ENCODE measurements around the gene SLC17A5.
"Not testable (repeated sequence)": the region's sequence is repeated elsewhere in the genome, so short reads cannot be mapped to it uniquely, and the experiment has no call there.

Gene SLC17A5

DNA sequence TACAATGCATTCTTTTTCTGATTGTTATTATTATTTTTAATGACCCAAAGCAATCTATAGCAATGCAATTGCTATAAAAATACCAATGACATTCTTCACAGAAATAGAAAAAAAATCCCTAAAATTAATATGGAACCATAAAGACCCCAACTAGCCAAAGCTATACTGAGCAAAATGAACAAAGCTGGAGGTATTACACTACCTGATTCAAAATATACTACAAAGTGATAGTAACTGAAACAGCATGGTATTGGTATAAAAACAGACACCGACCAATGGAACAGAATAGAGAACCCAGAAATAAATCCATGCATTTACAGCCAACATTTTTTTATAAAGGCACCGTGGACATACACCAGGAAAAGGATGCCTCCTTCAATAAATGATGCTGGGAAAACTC lies 72.5 kb downstream of the SLC17A5 start:
- in situ Hi-C loops (cut with HindIII; ENCODE audit: low pct_ligation_motif_present, low sequenced_read_pairs): no loop called here
- TF ChIP-seq, protein P1, sequence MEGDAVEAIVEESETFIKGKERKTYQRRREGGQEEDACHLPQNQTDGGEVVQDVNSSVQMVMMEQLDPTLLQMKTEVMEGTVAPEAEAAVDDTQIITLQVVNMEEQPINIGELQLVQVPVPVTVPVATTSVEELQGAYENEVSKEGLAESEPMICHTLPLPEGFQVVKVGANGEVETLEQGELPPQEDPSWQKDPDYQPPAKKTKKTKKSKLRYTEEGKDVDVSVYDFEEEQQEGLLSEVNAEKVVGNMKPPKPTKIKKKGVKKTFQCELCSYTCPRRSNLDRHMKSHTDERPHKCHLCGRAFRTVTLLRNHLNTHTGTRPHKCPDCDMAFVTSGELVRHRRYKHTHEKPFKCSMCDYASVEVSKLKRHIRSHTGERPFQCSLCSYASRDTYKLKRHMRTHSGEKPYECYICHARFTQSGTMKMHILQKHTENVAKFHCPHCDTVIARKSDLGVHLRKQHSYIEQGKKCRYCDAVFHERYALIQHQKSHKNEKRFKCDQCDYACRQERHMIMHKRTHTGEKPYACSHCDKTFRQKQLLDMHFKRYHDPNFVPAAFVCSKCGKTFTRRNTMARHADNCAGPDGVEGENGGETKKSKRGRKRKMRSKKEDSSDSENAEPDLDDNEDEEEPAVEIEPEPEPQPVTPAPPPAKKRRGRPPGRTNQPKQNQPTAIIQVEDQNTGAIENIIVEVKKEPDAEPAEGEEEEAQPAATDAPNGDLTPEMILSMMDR (IDR thresholded peaks at IDR 0.05; ENCODE audit: low read depth, low read length, missing control alignments): no peak
- Histone ChIP-seq H3K27ac (peak overlapping the region; percentile 93), H3K27me3 (replicated peaks) (no peaks in the 10 kb centered on the region), H3K36me3 (replicated peaks) (no peaks in the 10 kb centered on the region), H3K4me3 (ENCODE audit: low read depth, low read length) (no peak overlapping the region)
- no peak for DNase-seq

DNA sequence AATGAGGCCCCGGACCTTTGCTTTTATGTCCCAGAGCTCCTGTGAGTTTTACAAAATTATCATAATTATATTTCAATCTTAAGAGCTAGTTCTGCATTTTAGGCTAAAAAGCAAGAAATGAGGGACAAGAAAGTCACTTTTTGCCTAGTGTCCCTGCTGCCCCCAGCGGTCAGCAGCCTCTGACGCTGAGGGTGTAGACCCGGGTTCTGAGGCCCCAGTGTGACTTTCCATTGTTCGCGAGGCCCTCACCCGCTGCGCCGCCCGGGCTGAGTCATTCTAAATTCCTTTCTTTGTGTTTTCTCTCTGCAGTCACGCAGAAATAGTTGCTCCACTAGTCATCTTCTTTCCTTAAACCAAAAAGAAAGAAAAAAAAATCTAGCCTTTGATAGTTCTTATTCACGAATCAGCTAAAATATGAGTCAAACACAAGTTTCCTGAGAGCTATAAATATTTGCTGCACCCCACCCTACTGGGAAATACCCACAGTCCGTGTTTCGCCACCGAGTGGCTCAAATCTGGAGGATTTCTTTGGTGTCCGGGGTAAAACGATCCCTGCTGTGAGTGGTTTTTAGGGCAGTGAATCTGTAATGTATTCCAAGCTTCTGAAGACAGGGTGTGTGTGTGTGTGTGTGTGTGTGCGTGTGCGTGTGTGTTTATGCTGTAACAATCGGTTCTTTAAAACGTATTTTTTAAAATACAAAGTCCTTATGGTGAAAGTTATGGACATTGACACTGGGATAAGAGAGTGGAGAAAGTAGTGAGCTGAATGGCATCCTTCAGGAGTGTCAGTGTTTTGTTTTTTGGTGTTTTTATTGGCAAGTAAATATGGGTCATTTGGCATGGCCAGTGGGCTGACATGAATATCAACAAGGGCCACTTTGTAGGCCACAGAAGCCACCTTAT lies 73.3 kb downstream of the SLC17A5 start:
- TF ChIP-seq, protein P1 (IDR thresholded peaks at IDR 0.05; ENCODE audit: low read depth, low read length, missing control alignments): peak; percentile 69
- no peaks in the 10 kb centered on the region for H3K36me3 ChIP-seq (replicated peaks)
- peak; percentile 97 for DNase-seq
- H3K27me3 ChIP-seq (replicated peaks): no peaks in the 10 kb centered on the region
- in situ Hi-C loops (cut with HindIII; ENCODE audit: low pct_ligation_motif_present, low sequenced_read_pairs): no loop called here
- H3K27ac ChIP-seq: peak overlapping the region; percentile 93
- peak overlapping the region; percentile 39 for H3K4me3 ChIP-seq (ENCODE audit: low read depth, low read length)

DNA sequence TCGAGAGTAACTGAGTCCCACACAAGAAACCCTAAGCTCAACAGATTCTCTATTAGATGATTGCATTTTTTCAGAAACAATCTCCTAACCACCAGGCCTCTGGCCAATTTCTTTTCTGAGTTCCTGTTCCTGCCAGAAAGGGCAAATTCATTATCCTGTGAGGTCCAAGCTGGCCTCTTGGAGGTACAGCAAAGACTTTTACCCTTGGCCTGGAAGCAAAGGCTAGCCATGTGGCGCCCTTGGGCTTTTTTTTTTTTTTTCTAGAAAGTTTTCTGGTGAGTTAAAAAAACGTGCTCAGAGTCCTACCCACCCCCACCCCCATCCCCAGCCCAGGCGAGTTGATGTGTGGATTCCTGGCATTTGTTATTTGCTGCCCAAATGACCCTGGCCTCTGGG lies 73.9 kb downstream of the SLC17A5 start:
- Histone ChIP-seq H3K36me3 (replicated peaks) (no peaks in the 10 kb centered on the region), H3K27ac (peak overlapping the region; percentile 93), H3K4me3 (ENCODE audit: low read depth, low read length) (no peak overlapping the region), H3K27me3 (replicated peaks) (no peaks in the 10 kb centered on the region)
- TF ChIP-seq, protein P1 (IDR thresholded peaks at IDR 0.05; ENCODE audit: low read depth, low read length, missing control alignments): no peak
- in situ Hi-C loops (cut with HindIII; ENCODE audit: low pct_ligation_motif_present, low sequenced_read_pairs): no loop called here
- DNase-seq: peak; percentile 76

DNA sequence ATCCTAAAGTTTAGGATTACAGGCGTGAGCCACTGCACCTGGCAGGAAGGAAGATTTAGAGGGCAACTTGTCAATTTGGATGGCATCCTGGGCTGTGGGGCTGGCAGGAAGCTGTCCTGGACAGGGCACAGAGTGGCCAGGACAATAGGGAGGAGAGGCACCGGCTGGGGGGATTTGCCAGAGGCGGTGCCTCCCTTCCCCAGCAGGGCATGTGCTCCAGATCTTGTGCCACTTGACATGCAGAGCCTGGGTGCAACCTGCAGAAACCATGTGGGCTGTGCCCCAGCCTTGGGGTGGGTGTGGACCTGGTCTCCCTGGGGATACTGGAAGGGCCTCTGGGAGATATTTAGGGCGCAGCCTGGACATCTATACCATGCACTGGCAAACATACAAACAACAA lies 74.4 kb downstream of the SLC17A5 start:
- no peak for DNase-seq
- in situ Hi-C loops (cut with HindIII; ENCODE audit: low pct_ligation_motif_present, low sequenced_read_pairs): no loop called here
- TF ChIP-seq, protein P1 (IDR thresholded peaks at IDR 0.05; ENCODE audit: low read depth, low read length, missing control alignments): no peak
- H3K36me3 ChIP-seq (replicated peaks): no peaks in the 10 kb centered on the region
- no peaks in the 10 kb centered on the region for H3K27me3 ChIP-seq (replicated peaks)
- H3K27ac ChIP-seq: peak overlapping the region; percentile 93
- no peak overlapping the region for H3K4me3 ChIP-seq (ENCODE audit: low read depth, low read length)

DNA sequence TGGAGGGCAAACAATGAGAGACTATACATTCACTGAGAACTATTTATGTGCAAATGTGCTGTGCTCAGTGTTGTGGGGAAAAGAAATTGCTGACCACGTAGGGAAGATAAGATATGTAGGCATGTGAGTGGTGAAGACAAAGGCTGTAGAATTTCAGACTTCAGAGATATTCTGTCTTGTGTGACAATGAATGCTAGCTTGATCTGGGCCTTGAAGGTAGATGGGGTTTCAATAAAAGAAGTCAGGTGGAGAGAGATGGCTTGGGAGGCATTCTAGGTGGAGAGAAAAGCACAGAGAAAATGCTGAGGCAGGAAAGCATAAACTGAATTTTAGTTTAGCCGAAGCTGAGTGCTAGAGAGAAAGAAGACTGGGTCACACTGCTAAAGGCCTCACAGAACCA lies 76.1 kb downstream of the SLC17A5 start:
- H3K4me3 ChIP-seq (ENCODE audit: low read depth, low read length): no peak overlapping the region
- no peaks in the 10 kb centered on the region for H3K36me3 ChIP-seq (replicated peaks)
- DNase-seq: peak; percentile 18
- H3K27me3 ChIP-seq (replicated peaks): no peaks in the 10 kb centered on the region
- H3K27ac ChIP-seq: no peak overlapping the region
- in situ Hi-C loops (cut with HindIII; ENCODE audit: low pct_ligation_motif_present, low sequenced_read_pairs): no loop called here
- TF ChIP-seq, protein P1 (IDR thresholded peaks at IDR 0.05; ENCODE audit: low read depth, low read length, missing control alignments): no peak

DNA sequence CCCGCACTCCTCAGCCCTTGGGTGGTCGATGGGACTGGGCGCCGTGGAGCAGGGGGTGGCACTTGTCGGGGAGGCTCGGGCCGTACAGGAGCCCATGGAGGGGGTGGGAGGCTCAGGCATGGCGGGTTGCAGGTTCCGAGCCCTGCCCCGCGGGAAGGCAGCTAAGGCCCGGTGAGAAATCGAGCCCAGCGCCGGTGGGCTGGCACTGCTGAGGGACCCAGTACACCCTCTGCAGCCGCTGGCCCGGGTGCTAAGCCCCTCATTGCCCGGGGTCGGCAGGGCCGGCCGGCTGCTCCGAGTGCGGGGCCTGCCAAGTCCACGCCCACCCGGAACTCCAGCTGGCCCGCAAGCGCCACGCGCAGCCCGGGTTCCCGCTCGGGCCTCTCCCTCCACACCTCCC lies 81.3 kb downstream of the SLC17A5 start:
- H3K27ac ChIP-seq; H3K4me3 ChIP-seq (ENCODE audit: low read depth, low read length); in situ Hi-C loops (cut with HindIII; ENCODE audit: low pct_ligation_motif_present, low sequenced_read_pairs); H3K27me3 ChIP-seq (replicated peaks); H3K36me3 ChIP-seq (replicated peaks); DNase-seq: not testable (repeated sequence)

GRCh38 chr6:73571218-73572181 lies 82.3 kb downstream of the SLC17A5 start:
- H3K36me3 ChIP-seq (replicated peaks); DNase-seq; H3K27ac ChIP-seq; H3K27me3 ChIP-seq (replicated peaks); in situ Hi-C loops (cut with HindIII; ENCODE audit: low pct_ligation_motif_present, low sequenced_read_pairs); H3K4me3 ChIP-seq (ENCODE audit: low read depth, low read length): not testable (repeated sequence)
